ENCODE measurements around the gene KIAA2012.
A peak's percentile ranks its signal among the peaks of the same experiment; 100 is the strongest.
"Not testable (repeated sequence)": the region's sequence is repeated elsewhere in the genome, so short reads cannot be mapped to it uniquely, and the experiment has no call there.

KIAA2012 gene

GRCh38 chr2:202116691-202117090, 43.6 kb downstream of the KIAA2012 start:
- no peak for DNase-seq (ENCODE audit: low read depth)

GRCh38 chr2:202118168-202118567, 45.1 kb downstream of the KIAA2012 start:
- DNase-seq (ENCODE audit: low read depth): no peak

DNA sequence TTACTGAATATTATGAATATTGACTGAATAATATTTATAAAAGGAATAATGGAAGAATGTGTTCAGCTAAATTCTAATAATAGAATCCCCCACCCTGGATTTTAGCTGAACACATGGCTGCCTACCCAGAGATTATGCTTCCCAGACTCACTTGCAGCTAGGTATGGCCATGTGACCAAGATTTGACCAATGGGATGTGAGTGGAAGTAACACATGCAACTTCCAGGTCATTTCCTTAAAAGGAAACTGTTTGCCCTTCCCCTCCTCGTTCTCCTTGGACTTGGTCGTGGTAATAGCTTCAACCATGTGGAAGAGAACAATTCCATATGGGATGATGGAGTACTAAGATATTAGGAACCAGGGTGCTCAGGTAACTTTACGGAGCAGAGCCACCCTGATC, 47.8 kb downstream of the KIAA2012 start:
- no peak for DNase-seq (ENCODE audit: low read depth)

GRCh38 chr2:202121532-202122162, 48.6 kb downstream of the KIAA2012 start:
- DNase-seq (ENCODE audit: low read depth): no peak

- no peak for DNase-seq (ENCODE audit: low read depth)
Observed at GRCh38 chr2:202122163-202122540, 49.1 kb downstream of the KIAA2012 start.

DNA sequence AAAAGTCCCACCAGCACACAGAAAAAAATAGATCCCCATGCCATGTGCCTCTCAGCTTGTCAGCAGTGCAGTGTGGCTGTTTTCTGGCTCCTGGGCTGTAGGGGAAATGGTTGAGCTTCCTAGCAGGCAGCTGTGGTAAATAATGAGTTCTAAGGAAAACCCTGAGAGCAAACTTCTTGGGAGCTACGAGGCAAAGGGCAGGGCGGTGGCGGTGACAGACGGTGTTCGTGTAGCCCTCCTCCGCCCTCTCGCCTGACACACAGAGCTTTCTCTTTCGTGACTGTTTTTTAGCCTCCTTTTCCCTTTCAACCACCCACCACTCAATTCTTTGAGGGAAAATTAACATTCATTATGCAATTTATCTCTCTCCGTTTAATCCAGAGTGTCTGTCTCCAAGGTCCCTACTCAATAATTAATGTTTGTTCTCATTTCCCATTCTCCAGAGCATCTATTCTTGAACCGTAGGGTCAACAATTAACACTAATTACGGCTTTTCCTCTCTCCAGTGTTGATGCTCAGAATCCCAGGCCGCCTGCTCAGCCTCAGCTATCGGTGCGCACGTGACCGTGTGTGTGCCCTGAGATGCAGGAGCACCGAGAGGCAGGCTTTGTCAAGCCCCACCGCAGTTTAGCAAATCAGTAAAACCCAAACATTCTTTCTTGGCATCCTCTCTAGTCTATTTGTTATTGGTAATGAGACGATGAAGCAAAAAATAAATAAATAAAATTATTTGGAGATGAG, 50.1 kb downstream of the KIAA2012 start:
- no peak for DNase-seq (ENCODE audit: low read depth)

- DNase-seq (ENCODE audit: low read depth): no peak
Observed at GRCh38 chr2:202124286-202124685, 51.2 kb downstream of the KIAA2012 start.

DNA sequence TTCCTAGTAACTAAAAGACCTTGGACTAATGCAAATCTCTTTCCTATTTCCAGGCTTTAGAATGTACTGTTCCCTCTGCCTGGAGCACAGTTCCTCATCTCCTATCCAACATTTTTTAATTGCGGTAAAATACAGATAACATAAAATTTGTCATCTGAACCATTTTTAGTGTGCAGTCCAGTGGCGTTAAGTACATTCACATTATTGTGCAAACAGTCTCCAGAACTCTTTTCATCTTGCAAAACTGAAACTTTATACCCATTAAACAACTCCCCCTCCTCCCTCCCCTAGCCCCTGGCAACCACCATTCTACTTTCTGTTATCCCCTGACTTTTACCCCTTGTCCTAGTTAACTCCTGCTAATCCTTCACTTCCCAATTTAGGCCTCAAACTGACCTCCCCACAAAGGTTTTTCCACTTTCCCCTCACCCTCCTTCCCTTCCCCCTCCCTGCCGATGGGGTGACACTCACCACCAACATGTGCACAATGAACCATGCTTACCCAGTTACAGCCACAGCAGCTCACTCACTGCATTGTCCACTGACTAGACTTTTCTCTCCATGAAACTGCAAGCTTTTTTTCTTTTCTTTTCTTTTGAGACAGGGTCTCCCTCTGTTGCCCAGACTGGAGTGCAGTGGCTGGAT, 54.8 kb downstream of the KIAA2012 start:
- no peak for DNase-seq (ENCODE audit: low read depth)

- DNase-seq (ENCODE audit: low read depth): no peak
Observed at GRCh38 chr2:202129841-202130240, 56.8 kb downstream of the KIAA2012 start.

GRCh38 chr2:202133200-202133908, 60.3 kb downstream of the KIAA2012 start:
- DNase-seq (ENCODE audit: low read depth): no peak

DNA sequence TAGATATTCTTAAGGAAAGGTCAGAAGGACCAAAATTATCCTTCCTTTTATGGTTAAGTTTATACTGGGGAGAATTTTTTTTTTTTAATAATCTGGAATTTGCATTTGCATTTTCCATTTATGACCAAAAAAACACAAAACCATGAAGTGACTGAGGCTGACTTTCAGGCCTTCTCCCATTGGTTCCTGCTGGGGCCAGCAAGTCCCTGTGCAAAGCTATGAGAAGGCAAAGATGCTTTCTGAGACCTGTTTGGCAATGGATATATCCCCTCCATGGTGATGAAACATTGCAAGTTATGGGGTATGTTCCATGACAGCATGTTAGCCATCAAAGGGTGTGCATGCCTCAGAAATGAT, 60.8 kb downstream of the KIAA2012 start:
- no peak for DNase-seq (ENCODE audit: low read depth)

DNA sequence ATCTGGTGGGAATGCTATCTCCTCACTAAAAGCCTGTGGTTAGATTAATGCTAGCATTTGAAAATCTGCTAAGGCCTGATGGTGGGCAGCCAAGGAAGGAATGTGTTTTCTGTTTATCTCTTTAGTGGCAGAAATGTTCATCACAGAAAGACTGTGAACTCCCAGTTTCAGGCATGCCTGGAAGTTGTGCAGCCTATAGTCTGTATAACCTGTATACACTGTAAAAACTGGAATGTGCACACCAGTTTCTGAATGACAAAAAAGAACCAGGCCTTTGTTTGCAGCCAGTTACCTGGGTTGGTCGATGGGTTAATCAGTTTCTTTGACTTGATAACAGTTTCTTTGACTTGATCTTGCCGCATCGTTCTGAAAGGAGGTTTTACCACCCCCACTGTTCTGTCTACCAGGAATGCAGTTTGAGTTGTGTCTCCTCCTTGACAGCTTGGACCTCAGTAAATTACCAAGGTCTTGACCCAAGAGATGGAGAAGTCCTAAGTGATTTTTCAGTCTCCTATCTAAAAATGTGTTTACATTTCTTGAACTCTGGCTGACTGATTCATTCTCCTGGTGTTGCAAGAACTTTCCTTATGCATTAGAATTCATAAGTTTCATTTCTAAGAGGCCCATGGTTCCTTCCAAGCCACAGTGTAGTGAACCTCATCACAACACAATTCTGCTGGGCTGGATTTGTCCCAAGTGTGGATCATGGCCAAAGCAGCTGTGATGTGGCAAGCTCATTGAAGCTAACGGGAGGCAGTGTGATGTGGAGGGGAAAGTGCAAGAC, 62.2 kb downstream of the KIAA2012 start:
- DNase-seq (ENCODE audit: low read depth): peak; percentile 99

DNA sequence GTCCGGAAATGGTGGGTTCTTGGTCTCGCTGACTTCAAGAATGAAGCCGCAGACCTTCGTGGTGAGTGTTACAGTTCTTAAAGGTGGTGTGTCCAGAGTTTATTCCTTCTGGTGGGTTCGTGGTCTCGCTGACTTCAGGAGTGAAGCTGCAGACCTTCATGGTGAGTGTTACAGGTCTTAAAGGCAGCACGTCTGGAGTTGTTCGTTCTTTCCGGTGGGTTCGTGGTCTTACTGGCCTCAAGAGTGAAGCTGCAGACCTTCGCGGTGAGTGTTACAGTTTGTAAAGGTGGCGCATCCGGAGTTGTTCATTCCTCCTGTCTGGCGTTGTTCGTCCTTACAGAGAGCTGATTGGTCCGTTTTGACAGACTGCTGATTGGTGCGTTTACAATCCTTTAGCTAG, 63.0 kb downstream of the KIAA2012 start:
- not testable (repeated sequence) for DNase-seq (ENCODE audit: low read depth)

- DNase-seq (ENCODE audit: low read depth): no peak
Observed at GRCh38 chr2:202136526-202136925, 63.5 kb downstream of the KIAA2012 start.

GRCh38 chr2:202140522-202141252, 67.6 kb downstream of the KIAA2012 start:
- DNase-seq (ENCODE audit: low read depth): no peak

- DNase-seq (ENCODE audit: low read depth): no peak
Observed at GRCh38 chr2:202141329-202141947, 68.4 kb downstream of the KIAA2012 start.

DNA sequence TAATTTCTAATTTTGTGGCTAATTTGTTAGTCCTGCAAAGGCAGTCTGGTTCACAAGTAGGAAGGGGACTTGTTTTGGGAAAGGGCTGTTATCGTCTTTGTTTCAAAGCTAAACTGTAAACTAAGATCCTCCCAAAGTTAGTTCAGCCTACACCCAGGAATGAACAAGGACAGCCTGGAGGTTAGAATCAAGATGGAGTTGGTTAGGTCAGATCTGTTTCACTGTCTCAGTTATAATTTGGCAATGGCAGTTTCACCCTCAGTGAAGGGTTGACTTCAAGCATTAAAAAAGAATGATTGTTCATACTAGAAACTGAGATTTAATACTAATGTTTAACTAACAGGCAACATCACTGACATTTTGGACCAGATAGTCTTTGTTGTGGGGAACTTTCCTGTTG, 69.5 kb downstream of the KIAA2012 start:
- DNase-seq (ENCODE audit: low read depth): no peak

DNA sequence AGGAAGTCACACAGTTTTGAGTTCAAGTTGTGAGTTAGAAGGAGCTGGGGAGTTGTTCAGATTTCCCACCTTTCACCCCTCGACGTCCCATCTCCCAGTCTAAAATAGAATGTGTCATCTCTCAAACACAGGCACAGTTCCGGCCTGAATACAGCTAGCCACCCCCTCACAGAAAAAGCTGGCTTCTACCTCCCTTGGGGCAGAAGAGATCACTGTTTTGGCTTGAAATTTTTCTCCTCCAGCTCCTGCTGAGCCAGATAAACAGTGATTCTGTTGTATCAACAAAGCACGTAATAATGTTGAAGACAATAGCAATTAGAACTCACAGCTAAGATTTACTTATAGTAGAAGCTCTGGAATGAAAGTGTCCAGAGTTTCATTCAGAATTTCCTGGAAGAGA, 74.7 kb downstream of the KIAA2012 start:
- DNase-seq (ENCODE audit: low read depth): no peak

DNA sequence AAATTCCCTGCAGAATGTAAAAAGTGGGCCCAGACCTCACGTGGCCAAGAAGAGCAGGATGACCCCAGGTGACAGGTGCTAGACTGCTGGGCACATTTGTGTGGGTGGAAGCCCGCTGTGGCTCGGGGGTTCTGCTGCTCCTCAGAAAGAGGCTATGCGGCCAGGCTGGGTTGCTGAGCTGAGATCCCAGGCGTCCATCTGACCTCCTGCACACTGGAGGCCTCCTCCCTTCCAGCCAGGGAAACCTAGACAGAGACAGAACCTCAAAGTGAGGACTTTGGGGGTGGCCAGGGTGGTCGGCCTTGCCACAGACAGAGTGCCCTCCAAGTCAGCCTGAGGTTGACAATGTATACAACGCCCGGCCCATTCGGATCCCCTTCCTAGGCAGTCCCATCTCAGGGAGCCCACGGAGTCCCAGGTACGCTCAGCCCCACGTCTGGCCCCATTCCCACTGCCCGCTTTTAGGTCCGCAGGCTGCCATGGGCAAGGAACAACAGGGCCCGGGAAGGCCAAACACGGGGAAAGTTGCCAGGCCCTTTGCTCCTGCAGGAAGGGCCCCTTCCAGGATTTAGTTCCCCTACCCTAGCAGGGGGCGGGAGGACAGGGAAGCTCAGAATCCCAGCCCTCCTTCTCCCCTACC, 75.6 kb downstream of the KIAA2012 start:
- no peak for DNase-seq (ENCODE audit: low read depth)

DNA sequence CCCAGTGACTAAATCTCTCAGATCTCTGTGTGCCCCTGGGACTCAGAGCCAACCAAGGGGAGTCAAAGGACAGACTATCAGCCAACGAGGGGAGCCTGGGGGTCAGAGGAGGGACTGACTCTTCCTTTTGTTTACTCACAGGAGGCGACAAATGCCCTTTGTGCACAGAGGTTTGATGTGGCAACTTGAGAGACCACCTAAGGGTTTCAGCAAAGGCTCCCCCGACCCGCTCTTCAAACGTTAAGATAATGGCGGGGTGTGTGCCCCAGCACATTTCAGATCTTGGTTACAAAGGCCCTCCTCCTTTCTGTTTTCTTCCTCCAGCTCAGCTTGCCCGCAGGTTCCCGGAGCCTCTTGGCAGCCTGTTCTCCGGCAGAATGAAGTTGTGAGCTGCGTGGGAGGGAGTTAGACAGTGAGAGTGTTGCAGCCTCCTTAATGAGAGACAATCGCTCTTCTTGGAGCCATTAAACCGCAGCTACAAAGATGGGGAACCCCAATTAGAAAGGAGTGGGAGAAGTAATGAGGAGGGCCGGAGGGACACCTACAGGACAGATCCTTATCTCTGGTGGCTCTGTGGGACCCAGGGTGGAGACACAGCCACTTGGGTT, 76.2 kb downstream of the KIAA2012 start:
- no peak for DNase-seq (ENCODE audit: low read depth)

All from GM04504 (cell line).